ENCODE results near the gene CXCL12.

Gene CXCL12

GRCh38 chr10:44383749-44384600 lies 922 bp downstream of the CXCL12 start:
- peak; percentile 21 for DNase-seq

GRCh38 chr10:44382981-44383748 lies 1.7 kb downstream of the CXCL12 start:
- DNase-seq = peak; percentile 13

GRCh38 chr10:44382131-44382858 lies 2.6 kb downstream of the CXCL12 start:
- DNase-seq = peak; percentile 17

- DNase-seq = no peak
Observed at GRCh38 chr10:44380829-44381600, 3.9 kb downstream of the CXCL12 start.

GRCh38 chr10:44379907-44380306 lies 5.0 kb downstream of the CXCL12 start:
- no peak for DNase-seq

- DNase-seq = no peak
Observed at GRCh38 chr10:44378626-44379025, 6.3 kb downstream of the CXCL12 start.

GRCh38 chr10:44377651-44378310 lies 7.1 kb downstream of the CXCL12 start:
- DNase-seq = no peak

- no peak for DNase-seq
Observed at GRCh38 chr10:44376472-44377099, 8.3 kb downstream of the CXCL12 start.

- no peak for DNase-seq
Observed at GRCh38 chr10:44374155-44374554, 10.7 kb downstream of the CXCL12 start.

GRCh38 chr10:44373341-44373995 lies 11.4 kb downstream of the CXCL12 start:
- DNase-seq = no peak

- no peak for DNase-seq
Observed at GRCh38 chr10:44372181-44372580, 12.7 kb downstream of the CXCL12 start.

- no peak for DNase-seq
Observed at GRCh38 chr10:44370731-44371248, 14.1 kb downstream of the CXCL12 start.

- DNase-seq = no peak
Observed at GRCh38 chr10:44369854-44370253, 15.0 kb downstream of the CXCL12 start.

GRCh38 chr10:44369296-44369695 lies 15.6 kb downstream of the CXCL12 start:
- DNase-seq = no peak

GRCh38 chr10:44368637-44369036 lies 16.3 kb downstream of the CXCL12 start:
- DNase-seq = no peak

GRCh38 chr10:44366941-44367630 lies 17.8 kb downstream of the CXCL12 start:
- no peak for DNase-seq

GRCh38 chr10:44364566-44364965 lies 20.3 kb downstream of the CXCL12 start:
- no peak for DNase-seq

GRCh38 chr10:44363716-44364115 lies 21.2 kb downstream of the CXCL12 start:
- no peak for DNase-seq

GRCh38 chr10:44362866-44363711 lies 21.8 kb downstream of the CXCL12 start:
- no peak for DNase-seq
